ENCODE measurements around the gene ATP2B2. TPM values are rescaled to one million over a fixed set of nuclear protein-coding genes. Genes with fewer than 3 reads are reported as not detected.

Gene ATP2B2
- total and polyA plus RNA-seq, 2 donors from 2014 or later, result 0.19 to 0.22 TPM

- H3K4me1 ChIP-seq (ENCODE audit: control insufficient read depth in 2 of 3, insufficient read depth in 2 of 3, low read depth in 1 of 3, low read length in 3 of 3), result no peaks in the 10 kb centered on the region
- no peak for FAIRE-seq
Measured at GRCh38 chr3:10351013-10351735, 154.2 kb downstream of the ATP2B2 start.

GRCh38 chr3:10350324-10350985 is 154.9 kb downstream of the ATP2B2 start:
- DNase-seq, result peak in 1 of 5 donors; percentile 66
- Histone ChIP-seq H3K4me3 (ENCODE audit: low read length in 3 of 3) (no peak overlapping the region), H3K27me3 (ENCODE audit: control insufficient read depth, insufficient read depth, low read length) (no peaks in the 10 kb centered on the region), H3K27ac (ENCODE audit: low read depth in 2 of 2, low read length in 2 of 2) (no peak overlapping the region), H3K4me1 (ENCODE audit: control insufficient read depth in 2 of 3, insufficient read depth in 2 of 3, low read depth in 1 of 3, low read length in 3 of 3) (no peaks in the 10 kb centered on the region), H3K36me3 (ENCODE audit: control insufficient read depth in 2 of 3, insufficient read depth in 3 of 3, low read length in 3 of 3) (no peaks in the 10 kb centered on the region), H3K9ac (ENCODE audit: low read length in 3 of 3) (no peak overlapping the region), H3K9me3 (ENCODE audit: control insufficient read depth in 2 of 3, insufficient read depth in 1 of 3, low read length in 3 of 3) (no peaks in the 10 kb centered on the region)
- no peak for TF ChIP-seq CTCF (IDR thresholded peaks at IDR 0.05; ENCODE audit: borderline replicate concordance, extremely low read depth, insufficient read depth)
- no peak for FAIRE-seq
- intact Hi-C loops (cut with DNase I), result no loop called here

More at GRCh38 chr3:10351013-10351735, 154.2 kb downstream of the ATP2B2 start:
- H3K27me3 ChIP-seq (ENCODE audit: control insufficient read depth, insufficient read depth, low read length), result no peaks in the 10 kb centered on the region
- no peak overlapping the region for H3K4me3 ChIP-seq (ENCODE audit: low read length in 3 of 3)
- peak in 1 of 5 donors; percentile 52 for DNase-seq
- H3K27ac ChIP-seq (ENCODE audit: low read depth in 2 of 2, low read length in 2 of 2), result no peak overlapping the region
- TF ChIP-seq CTCF (IDR thresholded peaks at IDR 0.05; ENCODE audit: borderline replicate concordance, extremely low read depth, insufficient read depth), result no peak
- H3K36me3 ChIP-seq (ENCODE audit: control insufficient read depth in 2 of 3, insufficient read depth in 3 of 3, low read length in 3 of 3), result no peaks in the 10 kb centered on the region
- H3K9ac ChIP-seq (ENCODE audit: low read length in 3 of 3), result no peak overlapping the region
- no peaks in the 10 kb centered on the region for H3K9me3 ChIP-seq (ENCODE audit: control insufficient read depth in 2 of 3, insufficient read depth in 1 of 3, low read length in 3 of 3)
- intact Hi-C loops (cut with DNase I), result no loop called here

- FAIRE-seq (no peak), DNase-seq (peak in 1 of 5 donors; percentile 49)
- intact Hi-C loops (cut with DNase I), result loop anchor here (5.0 kb wide), 1 partner anchor 388 kb away; no protein-coding TSS in a partner anchor
- H3K9me3 ChIP-seq (ENCODE audit: control insufficient read depth in 2 of 3, insufficient read depth in 1 of 3, low read length in 3 of 3), result no peaks in the 10 kb centered on the region
- no peaks in the 10 kb centered on the region for H3K4me1 ChIP-seq (ENCODE audit: control insufficient read depth in 2 of 3, insufficient read depth in 2 of 3, low read depth in 1 of 3, low read length in 3 of 3)
- no peak for TF ChIP-seq CTCF (IDR thresholded peaks at IDR 0.05; ENCODE audit: borderline replicate concordance, extremely low read depth, insufficient read depth)
- no peaks in the 10 kb centered on the region for H3K36me3 ChIP-seq (ENCODE audit: control insufficient read depth in 2 of 3, insufficient read depth in 3 of 3, low read length in 3 of 3)
- H3K27ac ChIP-seq (ENCODE audit: low read depth in 2 of 2, low read length in 2 of 2), result no peak overlapping the region
- H3K9ac ChIP-seq (ENCODE audit: low read length in 3 of 3), result no peak overlapping the region
- H3K4me3 ChIP-seq (ENCODE audit: low read length in 3 of 3), result no peak overlapping the region
- no peaks in the 10 kb centered on the region for H3K27me3 ChIP-seq (ENCODE audit: control insufficient read depth, insufficient read depth, low read length)
Measured at GRCh38 chr3:10349801-10350200, 155.6 kb downstream of the ATP2B2 start.

Measured in kidney (tissue), 14 donors.